OCI-LY1 (cell line): ENCODE results near the gene TTLL5.

Experiments used
- H2AFZ ChIP-seq: fragments of 200-600 bp; sonication (generic), shearing (Covaris generic); 2 replicates; pipeline ENCODE4 v1.6.0; 2014; ENCODE audit warnings: antibody characterized with exemption, mild to moderate bottlenecking, low read length
- H3F3A ChIP-seq: fragments of 200-600 bp; sonication (generic), shearing (Covaris generic); 2 replicates; pipeline ENCODE4 v1.6.0; 2014; ENCODE audit warnings: mild to moderate bottlenecking, antibody characterized with exemption, low read length, moderate library complexity; ENCODE audit not compliant: insufficient read depth
- H3K27ac ChIP-seq: fragments of 200-600 bp; sonication (generic); 2 replicates; pipeline ENCODE4 v1.5.1; 2014; ENCODE audit warnings: low read length, mixed run types, mild to moderate bottlenecking, low read depth; ENCODE audit not compliant: poor library complexity, severe bottlenecking
- H3K27me3 ChIP-seq: fragments of 200-600 bp; sonication (generic); 2 replicates; pipeline ENCODE4 v1.6.0; 2014; ENCODE audit warnings: antibody characterized with exemption, mild to moderate bottlenecking, low read length, moderate library complexity; ENCODE audit not compliant: insufficient read depth
- H3K36me3 ChIP-seq: fragments of 200-600 bp; sonication (generic); 2 replicates; pipeline ENCODE4 v1.6.1; 2014; ENCODE audit warnings: mild to moderate bottlenecking, antibody characterized with exemption, low read length, moderate library complexity, mixed read lengths; ENCODE audit not compliant: insufficient read depth
- H3K4me1 ChIP-seq: fragments of 200-600 bp; sonication (generic); 2 replicates; pipeline ENCODE4 v1.5.1; 2014; ENCODE audit warnings: mild to moderate bottlenecking, low read length, moderate library complexity; ENCODE audit not compliant: insufficient read depth, severe bottlenecking
- H3K4me2 ChIP-seq: fragments of 200-600 bp; sonication (generic), shearing (Covaris generic); 2 replicates; pipeline ENCODE4 v1.6.1; 2014; ENCODE audit warnings: low read length
- H3K4me3 ChIP-seq: fragments of 200-600 bp; sonication (generic); 2 replicates; pipeline ENCODE4 v1.5.1; 2014; ENCODE audit warnings: low read length, low read depth, mild to moderate bottlenecking, mixed read lengths; ENCODE audit not compliant: poor library complexity, severe bottlenecking
- H3K79me2 ChIP-seq: fragments of 200-600 bp; shearing (Covaris generic); 2 replicates; pipeline ENCODE4 v1.6.1; 2016; ENCODE audit warnings: mixed run types, low read length, mixed read lengths; ENCODE audit not compliant: insufficient read depth
- H3K9ac ChIP-seq: fragments of 200-600 bp; sonication (generic), shearing (Covaris generic); 2 replicates; pipeline ENCODE4 v1.6.1; 2014; ENCODE audit warnings: mild to moderate bottlenecking, low read length, mixed read lengths
- H3K9me2 ChIP-seq: fragments of 200-600 bp; sonication (generic), shearing (Covaris generic); 2 replicates; pipeline ENCODE4 v1.6.1; 2014; ENCODE audit warnings: low read depth, mild to moderate bottlenecking, low read length, mixed read lengths
- H3K9me3 ChIP-seq: fragments of 200-600 bp; shearing (Covaris generic); 2 replicates; pipeline ENCODE4 v1.6.1; 2014; ENCODE audit warnings: low read length, mixed read lengths
- H4K20me1 ChIP-seq: fragments of 200-600 bp; sonication (generic), shearing (Covaris generic); 2 replicates; pipeline ENCODE4 v1.6.0; 2016; ENCODE audit warnings: mild to moderate bottlenecking, low read length; ENCODE audit not compliant: insufficient read depth
- CTCF ChIP-seq: fragments of 200-600 bp; sonication (generic), shearing (Covaris generic); IDR thresholded peaks from 2 replicates; pipeline ENCODE4 v1.5.1; 2017; ENCODE audit warnings: mild to moderate bottlenecking, antibody characterized with exemption, low read length, moderate library complexity, mixed read lengths
- EZH2 ChIP-seq: fragments of 200-600 bp; sonication (generic), shearing (Covaris generic); IDR thresholded peaks from 2 replicates; pipeline ENCODE4 v1.8.0; 2017; ENCODE audit warnings: borderline replicate concordance, mixed run types, mild to moderate bottlenecking, antibody characterized with exemption, low read length, moderate library complexity, mixed read lengths

Gene TTLL5

GRCh38 chr14:75866970-75867369 is 205.9 kb downstream of the TTLL5 start:
- H3K9me3 ChIP-seq = no peaks in the 10 kb centered on the region
- H3K9ac ChIP-seq = no peak overlapping the region
- no peaks in the 10 kb centered on the region for H3K9me2 ChIP-seq
- H3K27me3 ChIP-seq = no peaks in the 10 kb centered on the region
- H4K20me1 ChIP-seq = no peaks in the 10 kb centered on the region
- no peaks in the 10 kb centered on the region for H3K4me1 ChIP-seq
- H3F3A ChIP-seq = no peaks in the 10 kb centered on the region
- H3K4me3 ChIP-seq = no peak overlapping the region
- H3K4me2 ChIP-seq = no peak overlapping the region
- no peak overlapping the region for H3K27ac ChIP-seq
- TF ChIP-seq EZH2 (no peak), CTCF (no peak)
- H3K36me3 ChIP-seq = no peaks in the 10 kb centered on the region
- H3K79me2 ChIP-seq = no peaks in the 10 kb centered on the region
- no peak overlapping the region for H2AFZ ChIP-seq

GRCh38 chr14:75871181-75871880 is 210.3 kb downstream of the TTLL5 start:
- Histone ChIP-seq H3K4me1 (no peaks in the 10 kb centered on the region), H3K79me2 (no peaks in the 10 kb centered on the region), H3K9ac (no peak overlapping the region), H4K20me1 (no peaks in the 10 kb centered on the region), H3K36me3 (no peaks in the 10 kb centered on the region), H3K27ac (no peak overlapping the region), H3K27me3 (no peaks in the 10 kb centered on the region), H3F3A (no peaks in the 10 kb centered on the region), H3K9me2 (no peaks in the 10 kb centered on the region), H3K4me2 (no peak overlapping the region), H2AFZ (no peak overlapping the region), H3K9me3 (no peaks in the 10 kb centered on the region), H3K4me3 (no peak overlapping the region)
- TF ChIP-seq EZH2 (no peak), CTCF (no peak)

GRCh38 chr14:75875958-75876357 is 214.9 kb downstream of the TTLL5 start:
- Histone ChIP-seq H4K20me1 (no peaks in the 10 kb centered on the region), H3K9me2 (no peaks in the 10 kb centered on the region), H3K4me1 (no peaks in the 10 kb centered on the region), H3F3A (no peaks in the 10 kb centered on the region), H3K27ac (no peak overlapping the region), H3K79me2 (no peaks in the 10 kb centered on the region), H3K27me3 (no peaks in the 10 kb centered on the region), H3K9ac (no peak overlapping the region), H2AFZ (no peak overlapping the region), H3K9me3 (no peaks in the 10 kb centered on the region), H3K36me3 (no peaks in the 10 kb centered on the region), H3K4me2 (no peak overlapping the region), H3K4me3 (no peak overlapping the region)
- no peak for TF ChIP-seq CTCF
- TF ChIP-seq EZH2 = no peak
